ENCODE results near the gene MYO5B. TPM values are rescaled to one million over a fixed set of nuclear protein-coding genes. Genes with fewer than 3 reads are reported as not detected.

MYO5B gene
- total and polyA plus RNA-seq, 10 of the 15 experiments (the other 5 are each of a cell fraction or from before 2014, with no cell fraction given): 2.5 to 4.5 (median 3.3) TPM

DNA sequence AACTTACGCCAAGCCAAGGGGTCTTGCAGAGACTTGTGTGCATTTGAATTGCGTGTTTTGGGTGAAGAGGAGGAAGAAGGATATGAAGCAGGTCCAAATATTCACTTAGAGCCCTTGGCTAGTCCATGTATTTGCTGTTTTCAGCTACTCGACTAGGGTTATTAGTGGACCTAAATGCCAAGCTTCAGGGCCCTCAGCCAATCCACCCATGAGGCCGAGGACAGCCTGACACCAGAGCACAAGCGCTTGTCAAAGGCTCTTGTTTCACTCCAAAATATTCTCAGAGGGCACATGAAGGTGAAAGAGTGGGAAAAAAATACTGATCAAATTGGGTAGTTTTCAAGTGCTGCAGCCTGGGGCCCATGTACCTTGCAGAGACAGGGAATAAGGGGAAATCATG lies 206.8 kb downstream of the MYO5B start:
- no peak for ATAC-seq
- no TSS peak for BruUV-seq (replicated peaks)
- H3K27me3 ChIP-seq (replicated peaks in 1 of 2; ENCODE audit: control insufficient read depth in 2 of 2, insufficient read depth in 2 of 2, low read length in 1 of 2): peaks cover 4 to 6% of the 10 kb centered on the region in 2 experiments; a peak in 2 of 4 replicates
- POLR2A ChIA-PET: no interaction called here
- H3K9ac ChIP-seq (ENCODE audit: control insufficient read depth, insufficient read depth, low read length): no peak overlapping the region
- H3K4me3 ChIP-seq: no peak overlapping the region
- no peaks in the 10 kb centered on the region for H3K79me2 ChIP-seq (ENCODE audit: control insufficient read depth, insufficient read depth, low read length)
- DNase-seq (ENCODE audit: low read depth, low spot score): no peak
- WGBS (ENCODE audit: insufficient coverage, insufficient replicate concordance, low lambda C conversion rate, missing lambda C conversion rate): 21% methylated on average over 5 of the region's 5 CpGs
- no peak overlapping the region for H2AFZ ChIP-seq (ENCODE audit: control insufficient read depth, low read depth, low read length)
- H3K36me3 ChIP-seq (ENCODE audit: control insufficient read depth in 2 of 2, insufficient read depth in 2 of 2, low read length in 1 of 2): no peaks in the 10 kb centered on the region
- in situ Hi-C loops (cut with MboI): no loop called here
- no peak overlapping the region for H3K4me2 ChIP-seq (ENCODE audit: control insufficient read depth, insufficient read depth)
- H3K4me1 ChIP-seq (ENCODE audit: control insufficient read depth, insufficient read depth, low read length): no peaks in the 10 kb centered on the region
- no peak overlapping the region for H3K27ac ChIP-seq (ENCODE audit: control insufficient read depth, insufficient read depth)
- intact Hi-C loops (cut with micrococcal nuclease; ENCODE audit: unreplicated experiment): no loop called here
- CTCF ChIA-PET: no interaction called here
- H4K20me1 ChIP-seq (ENCODE audit: control insufficient read depth, insufficient read depth): no peaks in the 10 kb centered on the region
- TF ChIP-seq, protein P1, sequence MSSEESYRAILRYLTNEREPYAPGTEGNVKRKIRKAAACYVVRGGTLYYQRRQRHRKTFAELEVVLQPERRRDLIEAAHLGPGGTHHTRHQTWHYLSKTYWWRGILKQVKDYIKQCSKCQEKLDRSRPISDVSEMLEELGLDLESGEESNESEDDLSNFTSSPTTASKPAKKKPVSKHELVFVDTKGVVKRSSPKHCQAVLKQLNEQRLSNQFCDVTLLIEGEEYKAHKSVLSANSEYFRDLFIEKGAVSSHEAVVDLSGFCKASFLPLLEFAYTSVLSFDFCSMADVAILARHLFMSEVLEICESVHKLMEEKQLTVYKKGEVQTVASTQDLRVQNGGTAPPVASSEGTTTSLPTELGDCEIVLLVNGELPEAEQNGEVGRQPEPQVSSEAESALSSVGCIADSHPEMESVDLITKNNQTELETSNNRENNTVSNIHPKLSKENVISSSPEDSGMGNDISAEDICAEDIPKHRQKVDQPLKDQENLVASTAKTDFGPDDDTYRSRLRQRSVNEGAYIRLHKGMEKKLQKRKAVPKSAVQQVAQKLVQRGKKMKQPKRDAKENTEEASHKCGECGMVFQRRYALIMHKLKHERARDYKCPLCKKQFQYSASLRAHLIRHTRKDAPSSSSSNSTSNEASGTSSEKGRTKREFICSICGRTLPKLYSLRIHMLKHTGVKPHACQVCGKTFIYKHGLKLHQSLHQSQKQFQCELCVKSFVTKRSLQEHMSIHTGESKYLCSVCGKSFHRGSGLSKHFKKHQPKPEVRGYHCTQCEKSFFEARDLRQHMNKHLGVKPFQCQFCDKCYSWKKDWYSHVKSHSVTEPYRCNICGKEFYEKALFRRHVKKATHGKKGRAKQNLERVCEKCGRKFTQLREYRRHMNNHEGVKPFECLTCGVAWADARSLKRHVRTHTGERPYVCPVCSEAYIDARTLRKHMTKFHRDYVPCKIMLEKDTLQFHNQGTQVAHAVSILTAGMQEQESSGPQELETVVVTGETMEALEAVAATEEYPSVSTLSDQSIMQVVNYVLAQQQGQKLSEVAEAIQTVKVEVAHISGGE (CRISPR knock-in tag; IDR thresholded peaks at IDR 0.05): no peak
- no peak for TF ChIP-seq POLR2AphosphoS5 (IDR thresholded peaks at IDR 0.05; ENCODE audit: low read length)
- no peak for TF ChIP-seq DPF2 (IDR thresholded peaks at IDR 0.05)
- TF ChIP-seq SMC3 (IDR thresholded peaks at IDR 0.05; ENCODE audit: borderline replicate concordance, low read length): no peak
- TF ChIP-seq KLF5 (IDR thresholded peaks at IDR 0.05; ENCODE audit: partially characterized antibody): no peak
- TF ChIP-seq, protein P2, sequence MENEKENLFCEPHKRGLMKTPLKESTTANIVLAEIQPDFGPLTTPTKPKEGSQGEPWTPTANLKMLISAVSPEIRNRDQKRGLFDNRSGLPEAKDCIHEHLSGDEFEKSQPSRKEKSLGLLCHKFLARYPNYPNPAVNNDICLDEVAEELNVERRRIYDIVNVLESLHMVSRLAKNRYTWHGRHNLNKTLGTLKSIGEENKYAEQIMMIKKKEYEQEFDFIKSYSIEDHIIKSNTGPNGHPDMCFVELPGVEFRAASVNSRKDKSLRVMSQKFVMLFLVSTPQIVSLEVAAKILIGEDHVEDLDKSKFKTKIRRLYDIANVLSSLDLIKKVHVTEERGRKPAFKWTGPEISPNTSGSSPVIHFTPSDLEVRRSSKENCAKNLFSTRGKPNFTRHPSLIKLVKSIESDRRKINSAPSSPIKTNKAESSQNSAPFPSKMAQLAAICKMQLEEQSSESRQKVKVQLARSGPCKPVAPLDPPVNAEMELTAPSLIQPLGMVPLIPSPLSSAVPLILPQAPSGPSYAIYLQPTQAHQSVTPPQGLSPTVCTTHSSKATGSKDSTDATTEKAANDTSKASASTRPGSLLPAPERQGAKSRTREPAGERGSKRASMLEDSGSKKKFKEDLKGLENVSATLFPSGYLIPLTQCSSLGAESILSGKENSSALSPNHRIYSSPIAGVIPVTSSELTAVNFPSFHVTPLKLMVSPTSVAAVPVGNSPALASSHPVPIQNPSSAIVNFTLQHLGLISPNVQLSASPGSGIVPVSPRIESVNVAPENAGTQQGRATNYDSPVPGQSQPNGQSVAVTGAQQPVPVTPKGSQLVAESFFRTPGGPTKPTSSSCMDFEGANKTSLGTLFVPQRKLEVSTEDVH (IDR thresholded peaks at IDR 0.05; ENCODE audit: low read depth, partially characterized antibody): no peak
- TF ChIP-seq YY1 (IDR thresholded peaks at IDR 0.05; ENCODE audit: low read depth, low read length): no peak
- TF ChIP-seq SPI1 (IDR thresholded peaks at IDR 0.05; ENCODE audit: borderline replicate concordance, insufficient read depth, low read depth, low read length): no peak
- TF ChIP-seq PAX8 (IDR thresholded peaks at IDR 0.05): no peak
- TF ChIP-seq MEF2B (IDR thresholded peaks at IDR 0.05; ENCODE audit: partially characterized antibody, poor library complexity, severe bottlenecking): no peak
- no peak for TF ChIP-seq NR2C2 (IDR thresholded peaks at IDR 0.05; ENCODE audit: borderline replicate concordance, control insufficient read depth, insufficient read length, low read depth)
- no peak for TF ChIP-seq GATAD2B (conservative IDR thresholded peaks at IDR 0.05; ENCODE audit: low read depth)
- no peak for TF ChIP-seq IRF4 (IDR thresholded peaks at IDR 0.05; ENCODE audit: low read depth, low read length)
- SMC1A ChIA-PET (ENCODE audit: uncharacterized antibody, unreplicated experiment): no interaction called here
- no peaks in the 10 kb centered on the region for H3K9me3 ChIP-seq (replicated peaks; ENCODE audit: control insufficient read depth, insufficient read depth, low read length)
- RAD21 ChIA-PET (ENCODE audit: unreplicated experiment): no interaction called here
- no peak for FAIRE-seq
